ENCODE results near the gene ADGRD1. TPM values are rescaled to one million over a fixed set of nuclear protein-coding genes. Genes with fewer than 3 reads are reported as not detected.
A peak's percentile ranks its signal among the peaks of the same experiment; 100 is the strongest.

ADGRD1 gene
- total and polyA plus RNA-seq, 2 of the 8 experiments (the other 6 are each of a cell fraction or from before 2014, with no cell fraction given), result 0.36 to 0.48 TPM

DNA sequence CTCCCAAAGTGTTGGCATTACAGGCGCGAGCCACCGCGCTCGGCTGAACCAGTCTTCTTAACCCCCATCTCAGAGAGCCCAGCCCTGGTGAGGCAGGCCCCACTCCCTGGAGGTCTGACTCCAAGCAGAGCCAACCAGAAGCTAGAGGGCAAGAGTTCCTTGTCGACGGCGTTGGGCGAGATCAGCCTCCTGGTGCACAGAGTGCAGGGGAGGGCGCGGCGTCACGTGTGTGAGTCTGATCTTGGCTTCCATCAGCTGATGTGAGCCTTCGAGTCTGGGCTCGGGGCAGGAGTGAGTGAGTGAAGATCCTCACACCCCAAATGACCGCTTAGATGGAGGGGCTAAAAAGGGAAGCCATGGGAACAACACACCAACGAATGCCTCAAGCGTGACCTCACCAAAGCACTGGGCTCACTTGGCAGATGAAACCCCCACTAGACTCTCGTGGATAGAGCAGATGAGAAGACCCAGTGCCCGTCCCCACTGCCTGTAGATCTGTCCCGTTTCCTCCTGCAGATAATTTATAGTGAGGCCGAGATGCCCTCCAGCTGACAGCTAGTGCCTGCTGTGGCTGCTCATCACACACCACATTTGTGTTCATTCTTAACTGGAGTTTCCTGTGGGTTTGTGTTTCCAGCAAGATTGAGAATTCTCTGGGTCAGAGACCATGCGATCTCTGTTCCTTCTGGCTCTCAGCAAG, 28.6 kb upstream of the ADGRD1 start:
- peaks cover 0 to 3% (median 0%) of the 10 kb centered on the region in 4 experiments; a peak in 1 of 7 replicates for H3K27me3 ChIP-seq (replicated peaks in 1 of 4; ENCODE audit: control insufficient read depth in 3 of 4, extremely low read depth in 1 of 4, insufficient read depth in 3 of 4, low read length in 3 of 4)
- DNase-seq (ENCODE audit: low read depth in 1 of 2, low spot score in 2 of 2) (no peak), FAIRE-seq (no peak)
- no peak overlapping the region for H4K5ac ChIP-seq (ENCODE audit: insufficient read length, low read depth, low read length)
- peaks cover 0 to 2% (median 0%) of the 10 kb centered on the region in 4 experiments; a peak in 1 of 7 replicates for H3K4me1 ChIP-seq (replicated peaks in 1 of 4; ENCODE audit: control insufficient read depth in 3 of 4, insufficient read depth in 4 of 4, low read length in 3 of 4)
- ChIA-PET POLR2A (ENCODE audit: partially characterized antibody) (interaction anchor here (0.9 kb wide), 1 partner anchor 9 kb away, joined by 3 read pairs; no protein-coding TSS in a partner anchor), CTCF (ENCODE audit: partially characterized antibody) (interaction anchor here (0.9 to 1.5 kb wide), 4 partner anchors 9 to 207 kb away, joined by 3 to 6 read pairs (median 4); no protein-coding TSS in a partner anchor)
- no peak overlapping the region for H2BK20ac ChIP-seq (ENCODE audit: low read length)
- H3K14ac ChIP-seq (ENCODE audit: insufficient read length), result no peak overlapping the region
- H4K91ac ChIP-seq (replicated peaks; ENCODE audit: insufficient read length, low read length), result no peak overlapping the region
- no peak overlapping the region for H2BK120ac ChIP-seq (replicated peaks; ENCODE audit: low read depth, low read length)
- H2BK5ac ChIP-seq (ENCODE audit: low read depth, low read length), result no peak overlapping the region
- H2AFZ ChIP-seq (ENCODE audit: low read length), result peak overlapping the region; percentile 41; the same call in 1 of the 2 replicates
- no peak overlapping the region for H3K18ac ChIP-seq (ENCODE audit: extremely low read depth, low read length)
- no peaks in the 10 kb centered on the region for H3K79me1 ChIP-seq (ENCODE audit: low read depth, low read length)
- WGBS, 2 experiments (ENCODE audit: extremely low coverage in 1 of 2, insufficient coverage in 1 of 2, insufficient read length in 1 of 2, insufficient replicate concordance in 2 of 2, low coverage in 1 of 2, low lambda C conversion rate in 2 of 2, missing lambda C conversion rate in 1 of 2), result 92% methylated on average over 22 of the region's 23 CpGs; no CpG with 5 or more reads in 1 of the 2 experiments
- H2BK12ac ChIP-seq (ENCODE audit: low read depth, low read length), result no peak overlapping the region
- no peaks in the 10 kb centered on the region for H4K20me1 ChIP-seq (replicated peaks in 1 of 2; ENCODE audit: control insufficient read depth in 1 of 2, insufficient read depth in 2 of 2, low read length in 2 of 2)
- no peak overlapping the region for H3K4me3 ChIP-seq (ENCODE audit: extremely low read depth in 1 of 4, insufficient read depth in 2 of 4, low read depth in 3 of 4, low read length in 4 of 4)
- H3K79me2 ChIP-seq (ENCODE audit: control insufficient read depth in 1 of 2, insufficient read depth in 2 of 2, low read length in 2 of 2), result no peaks in the 10 kb centered on the region
- H2BK15ac ChIP-seq (ENCODE audit: low read length), result no peak overlapping the region
- no peak overlapping the region for H4K8ac ChIP-seq (ENCODE audit: extremely low read depth, insufficient read depth, low read length)
- H2AK5ac ChIP-seq (ENCODE audit: low read depth, low read length), result no peak overlapping the region
- no peak overlapping the region for H3K56ac ChIP-seq (replicated peaks; ENCODE audit: insufficient read length, low read depth, low read length)
- no peak overlapping the region for H3K9ac ChIP-seq (replicated peaks in 1 of 4; ENCODE audit: extremely low read depth in 1 of 4, low read depth in 3 of 4, low read length in 3 of 4)
- H3K4me2 ChIP-seq (ENCODE audit: insufficient read depth in 1 of 2, low read depth in 2 of 2, low read length in 2 of 2), result no peak overlapping the region
- H3K9me3 ChIP-seq (ENCODE audit: insufficient read depth in 2 of 2, low read depth in 1 of 2, low read length in 1 of 2), result no peaks in the 10 kb centered on the region; a peak in 1 of 4 replicates
- H3K36me3 ChIP-seq (ENCODE audit: control insufficient read depth in 2 of 4, insufficient read depth in 4 of 4, low read length in 3 of 4), result no peaks in the 10 kb centered on the region
- no peak overlapping the region for H3K23ac ChIP-seq (ENCODE audit: insufficient read length)
- no peak overlapping the region for H3K4ac ChIP-seq (replicated peaks; ENCODE audit: insufficient read length, low read depth, low read length)
- H3K23me2 ChIP-seq (ENCODE audit: low read depth, low read length), result no peaks in the 10 kb centered on the region
- H3K27ac ChIP-seq (ENCODE audit: low read depth, low read length), result no peak overlapping the region
- TF ChIP-seq CBX5 (IDR thresholded peaks at IDR 0.05; ENCODE audit: low read depth, low read length) (no peak), CHD2 (IDR thresholded peaks at IDR 0.05; ENCODE audit: low read length) (no peak), SP4 (IDR thresholded peaks at IDR 0.05; ENCODE audit: low read length) (no peak), KDM4A (IDR thresholded peaks at IDR 0.05; ENCODE audit: low read depth, low read length, severe bottlenecking) (no peak), EP300 (IDR thresholded peaks at IDR 0.05; ENCODE audit: borderline replicate concordance in 1 of 2, low read depth in 2 of 2, low read length in 2 of 2) (no peak), CHD1 (IDR thresholded peaks at IDR 0.05; ENCODE audit: low read depth, low read length) (no peak), MAFK (IDR thresholded peaks at IDR 0.05; ENCODE audit: low read depth, low read length) (no peak), GABPA (IDR thresholded peaks at IDR 0.05; ENCODE audit: borderline replicate concordance, insufficient read depth, low read length) (no peak), RNF2 (IDR thresholded peaks at IDR 0.05; ENCODE audit: borderline replicate concordance, low read depth, low read length, missing control alignments, poor library complexity, severe bottlenecking) (no peak), CBX8 (IDR thresholded peaks at IDR 0.05; ENCODE audit: borderline replicate concordance, low read depth, low read length) (no peak), TEAD4 (IDR thresholded peaks at IDR 0.05; ENCODE audit: low read depth, low read length) (no peak), TAF1 (IDR thresholded peaks at IDR 0.05; ENCODE audit: low read depth, low read length) (no peak)

Data from H1 (cell line).